HG02623 (cell line): ENCODE results near the gene CASP8AP2.
"Not testable (repeated sequence)": the region's sequence is repeated elsewhere in the genome, so short reads cannot be mapped to it uniquely, and the experiment has no call there.

ENCODE experiments used
- ATAC-seq: cut with Tn5 transposase; IDR thresholded peaks from one replicate; pipeline ENCODE4 v1.9.1; 2021; ENCODE audit warnings: moderate library complexity; ENCODE audit not compliant: unreplicated experiment

Gene CASP8AP2

GRCh38 chr6:89819336-89820130 lies 10.1 kb upstream of the CASP8AP2 start, which contains the start of gene MDN1:
TSS of gene MDN1 (minus strand) at chr6:89819794. CDS start at chr6:89819607, 187 bp downstream.
- ATAC-seq = peak; percentile 95

- no peak for ATAC-seq
Measured at GRCh38 chr6:89826029-89826528, 3.6 kb upstream of the CASP8AP2 start.

GRCh38 chr6:89828475-89828987 lies 1.1 kb upstream of the CASP8AP2 start:
- ATAC-seq = not testable (repeated sequence)

GRCh38 chr6:89828988-89829471 lies 650 bp upstream of the CASP8AP2 start:
- peak; percentile 20 for ATAC-seq

- ATAC-seq = no peak
Measured at GRCh38 chr6:89830170-89830809, 610 bp downstream of the CASP8AP2 start.

GRCh38 chr6:89834884-89835792 lies 5.5 kb downstream of the CASP8AP2 start:
- ATAC-seq = peak; percentile 97

GRCh38 chr6:89836639-89837222 lies 7.1 kb downstream of the CASP8AP2 start:
- no peak for ATAC-seq

- no peak for ATAC-seq
Measured at GRCh38 chr6:89840538-89840937, 10.9 kb downstream of the CASP8AP2 start.

- ATAC-seq = no peak
Measured at GRCh38 chr6:89842228-89842627, 12.5 kb downstream of the CASP8AP2 start.

GRCh38 chr6:89843070-89843469 lies 13.4 kb downstream of the CASP8AP2 start:
- ATAC-seq = no peak

- ATAC-seq = not testable (repeated sequence)
Measured at GRCh38 chr6:89847513-89847912, 17.8 kb downstream of the CASP8AP2 start.

- no peak for ATAC-seq
Measured at GRCh38 chr6:89853068-89853467, 23.4 kb downstream of the CASP8AP2 start.

- no peak for ATAC-seq
Measured at GRCh38 chr6:89858041-89858440, 28.4 kb downstream of the CASP8AP2 start.

GRCh38 chr6:89859744-89860143 lies 30.1 kb downstream of the CASP8AP2 start:
- ATAC-seq = peak; percentile 65

- peak; percentile 54 for ATAC-seq
Measured at GRCh38 chr6:89862273-89862672, 32.6 kb downstream of the CASP8AP2 start.

- ATAC-seq = peak; percentile 3
Measured at GRCh38 chr6:89862698-89863097, 33.0 kb downstream of the CASP8AP2 start.

- ATAC-seq = no peak
Measured at GRCh38 chr6:89866024-89866678, 36.5 kb downstream of the CASP8AP2 start.

- no peak for ATAC-seq
Measured at GRCh38 chr6:89873721-89874120, 44.0 kb downstream of the CASP8AP2 start.

GRCh38 chr6:89874438-89874837 lies 44.8 kb downstream of the CASP8AP2 start:
- ATAC-seq = no peak
